Right cardiac atrium (tissue), 5 donors: ENCODE results near the gene ZNF213. TPM values are rescaled to one million over a fixed set of nuclear protein-coding genes. Genes with fewer than 3 reads are reported as not detected.
"Not testable (repeated sequence)": the region's sequence is repeated elsewhere in the genome, so short reads cannot be mapped to it uniquely, and the experiment has no call there.

Source experiments
- ATAC-seq, 2 donors: fragments of 200-7000 bp; cut with Tn5 transposase; one replicate each; pipeline versions ENCODE4 v1.8.0 to v1.9.1; 2020; ENCODE audit warnings: moderate library complexity in 2 of 2, mild to moderate bottlenecking in 1 of 2
- DNase-seq, 3 donors: peaks; one replicate each; pipeline ENCODE4 v3.0.0-alpha.2; 2020
- H3K27ac ChIP-seq: one replicate; pipeline ENCODE4 v1.5.1; 2013; ENCODE audit warnings: mild to moderate bottlenecking, low read length, control low read depth, moderate library complexity
- H3K27me3 ChIP-seq: one replicate; pipeline ENCODE4 v1.6.1; 2013; ENCODE audit not compliant: control insufficient read depth, insufficient read depth
- H3K4me1 ChIP-seq: one replicate; pipeline ENCODE4 v1.6.1; 2013; ENCODE audit warnings: low read length; ENCODE audit not compliant: control insufficient read depth, insufficient read depth
- H3K4me3 ChIP-seq: one replicate; pipeline ENCODE4 v1.5.1; 2013; ENCODE audit warnings: low read length, control low read depth
- H3K9me3 ChIP-seq: one replicate; pipeline ENCODE4 v1.6.1; 2013; ENCODE audit warnings: low read length; ENCODE audit not compliant: control insufficient read depth
- WGBS: extraction: QIAGEN DNeasy Blood & Tissue Kit; methylation state at CpG from one replicate; pipeline ENCODE4 v1.1.7; 2013; 5-methylcytosine and 5-hydroxymethylcytosine counted together
- intact Hi-C, 4 donors: fragments of 100-400 bp; cut with DNase I; formaldehyde crosslinking; loops; one replicate each; pipeline versions ENCODE4 v1.11.0 to v1.14.0; 2022 to 2023
- polyA plus RNA-seq: library from polyadenylated mRNA; stranded (reverse); fragments of 200-250 nt; gene quantifications from one replicate; pipeline ENCODE4 v1.2.3, GENCODE V29; 2013
- total RNA-seq, 4 donors: library from RNA; stranded (reverse); fragmentation: NEBNext Ultra II Directional; extraction: Animal tissue kit (Norgen Biotek cat#: 25700); gene quantifications; one replicate each; pipeline ENCODE4 v1.2.1, GENCODE V29; 2021
- donor health status: healthy with polysubstance abuse.
- donor health status: DM: no; HTN: yes; CAD: no.
- donor health status: DM: no; HTN: no; CAD: no.
- donor health status: DM: no; HTN: yes; CAD: no; lungs with severe emphysema.
- donor health status: DM: yes; HTN: yes; CAD: no.

ZNF213 gene
- total and polyA plus RNA-seq, 5 donors: 6.2 to 8.7 (median 7.2) TPM

DNA sequence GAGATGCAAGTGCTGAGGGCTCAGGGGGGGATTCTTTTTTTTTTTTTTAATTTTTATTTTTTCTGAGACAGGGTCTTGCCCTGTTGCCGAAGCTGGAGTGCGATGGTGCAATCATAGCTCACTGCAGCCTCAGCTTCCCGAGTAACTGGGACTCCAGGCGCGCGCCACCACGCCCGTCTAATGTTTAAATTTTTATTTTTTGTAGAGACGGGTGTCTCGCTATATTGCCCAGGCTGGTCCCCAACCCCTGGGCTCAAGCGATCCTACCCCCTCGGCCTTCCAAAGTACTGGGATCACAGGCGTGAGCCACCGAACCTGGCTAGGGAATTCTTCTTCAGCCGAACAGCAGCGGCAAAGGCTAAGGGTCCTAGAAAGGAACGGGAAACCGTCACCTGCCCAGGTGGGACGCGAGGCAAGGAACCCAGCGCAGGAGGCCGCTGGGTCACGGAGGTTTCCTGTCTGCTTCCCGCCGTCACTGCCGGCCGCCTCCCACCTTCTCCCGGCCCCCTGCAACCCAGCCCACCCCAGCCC lies 39.9 kb downstream of the ZNF213 start:
- no peak overlapping the region for H3K27ac ChIP-seq
- DNase-seq (no peak), ATAC-seq (no peak)
- H3K27me3 ChIP-seq: no peaks in the 10 kb centered on the region
- 27% methylated on average over 28 of the region's 28 CpGs for WGBS
- H3K9me3 ChIP-seq: no peaks in the 10 kb centered on the region
- no peak overlapping the region for H3K4me3 ChIP-seq
- no peaks in the 10 kb centered on the region for H3K4me1 ChIP-seq
- intact Hi-C loops: no loop called here

- intact Hi-C loops: no loop called here
- Histone ChIP-seq H3K27me3 (no peaks in the 10 kb centered on the region), H3K27ac (no peak overlapping the region), H3K9me3 (no peaks in the 10 kb centered on the region), H3K4me3 (no peak overlapping the region), H3K4me1 (no peaks in the 10 kb centered on the region)
- ATAC-seq (no peak), DNase-seq (no peak)
- 14% methylated on average over 39 of the region's 39 CpGs for WGBS
Measured at GRCh38 chr16:3175157-3176093, 40.6 kb downstream of the ZNF213 start.

DNA sequence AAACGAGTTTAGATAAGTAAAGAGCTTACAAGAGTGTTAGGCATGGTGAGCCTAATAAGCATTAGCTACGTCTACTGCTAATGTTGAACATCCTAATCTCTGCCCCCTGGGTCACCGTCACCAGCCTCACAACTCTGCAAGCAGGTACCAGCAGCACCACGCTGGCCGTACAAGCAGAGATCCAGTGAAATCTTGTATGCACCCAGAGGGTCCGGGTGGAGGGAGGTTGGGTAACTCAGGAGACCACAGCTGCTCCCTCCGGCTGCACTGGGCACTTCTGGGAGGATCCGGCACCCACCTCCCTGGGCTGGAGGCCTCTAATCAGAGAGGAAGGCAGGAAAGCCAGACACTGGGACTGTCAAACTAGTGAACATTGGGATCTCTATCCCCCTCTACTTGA lies 44.8 kb downstream of the ZNF213 start:
- H3K4me1 ChIP-seq: no peaks in the 10 kb centered on the region
- 69% methylated on average over 8 of the region's 8 CpGs for WGBS
- no peaks in the 10 kb centered on the region for H3K9me3 ChIP-seq
- ATAC-seq: no peak
- no peak overlapping the region for H3K4me3 ChIP-seq
- H3K27me3 ChIP-seq: no peaks in the 10 kb centered on the region
- no peak for DNase-seq
- intact Hi-C loops: no loop called here
- H3K27ac ChIP-seq: no peak overlapping the region

DNA sequence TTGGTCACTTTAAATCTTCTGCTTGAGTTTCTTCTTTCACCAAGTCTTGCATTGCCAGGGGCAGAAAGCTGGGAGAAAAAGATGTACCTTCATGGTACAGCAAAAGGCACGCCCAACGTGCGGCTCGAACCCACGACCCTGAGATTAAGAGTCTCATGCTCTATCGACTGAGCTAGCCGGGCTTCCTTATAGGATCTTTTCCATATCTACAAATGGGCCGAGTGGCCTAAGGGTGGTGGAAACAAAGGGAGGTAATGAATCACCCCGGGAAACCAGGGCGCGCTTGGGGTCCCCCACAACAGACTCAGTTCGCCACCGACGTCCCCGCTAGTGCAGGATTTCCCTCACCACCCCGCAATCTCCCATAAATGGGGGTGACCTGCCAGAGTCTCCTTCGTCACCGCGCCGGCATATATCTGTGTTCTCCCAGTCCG lies 45.6 kb downstream of the ZNF213 start:
- Histone ChIP-seq H3K27ac (no peak overlapping the region), H3K9me3 (no peaks in the 10 kb centered on the region), H3K4me1 (no peaks in the 10 kb centered on the region), H3K27me3 (no peaks in the 10 kb centered on the region), H3K4me3 (no peak overlapping the region)
- intact Hi-C loops: no loop called here
- no peak for ATAC-seq
- DNase-seq: no peak
- 41% methylated on average over 21 of the region's 21 CpGs for WGBS

GRCh38 chr16:3182293-3182607 lies 47.4 kb downstream of the ZNF213 start:
- intact Hi-C loops: not testable (repeated sequence)
- WGBS: 40% methylated on average over 8 of the region's 8 CpGs

DNA sequence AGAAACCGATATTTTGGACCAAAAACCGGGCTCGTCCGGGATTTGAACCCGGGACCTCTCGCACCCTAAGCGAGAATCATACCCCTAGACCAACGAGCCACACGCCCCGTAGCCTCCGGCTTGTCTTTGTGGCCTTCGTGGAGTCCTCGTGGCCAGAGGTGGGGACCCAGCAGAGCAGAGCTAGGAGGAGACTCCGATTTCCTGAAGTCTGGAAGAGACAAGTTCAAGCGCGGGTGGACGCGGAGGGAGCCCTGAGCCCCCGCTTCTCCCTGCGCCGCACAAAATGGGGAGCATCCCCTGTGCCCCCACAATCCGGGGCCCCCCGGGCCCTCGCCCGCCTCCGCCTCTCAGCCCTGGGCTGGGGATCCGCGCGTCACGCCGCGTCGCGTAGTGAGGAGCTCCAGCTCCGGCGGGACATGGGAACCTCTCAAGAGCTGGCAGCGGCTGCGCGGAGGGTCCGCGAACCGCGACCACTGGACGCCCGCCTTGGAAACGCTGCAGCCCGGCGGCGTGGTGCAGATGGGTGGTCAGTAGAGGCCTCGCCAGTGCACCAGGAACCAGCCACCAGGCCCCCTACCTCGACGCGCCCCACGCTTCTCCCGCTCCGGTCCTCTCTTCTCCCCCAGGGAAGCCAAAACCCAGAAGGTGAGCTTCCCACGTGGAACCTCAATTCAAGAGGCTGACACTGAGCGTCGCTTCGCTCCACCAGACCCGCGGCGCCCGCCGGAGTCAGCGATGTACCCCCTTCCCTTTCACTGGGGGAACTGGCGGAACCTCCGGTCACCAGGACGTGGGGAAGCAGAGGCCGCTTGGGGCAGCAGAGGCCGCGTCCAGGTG lies 48.0 kb downstream of the ZNF213 start:
- Histone ChIP-seq H3K27me3 (no peaks in the 10 kb centered on the region), H3K27ac (no peak overlapping the region), H3K9me3 (no peaks in the 10 kb centered on the region), H3K4me1 (no peaks in the 10 kb centered on the region), H3K4me3 (no peak overlapping the region)
- 1% methylated on average over 72 of the region's 72 CpGs for WGBS
- ATAC-seq (peak; percentile 47 to 52), DNase-seq (peak in 2 of 3 donors; percentile 64 to 65)
- intact Hi-C loops: no loop called here

More at GRCh38 chr16:3182293-3182607, 47.4 kb downstream of the ZNF213 start:
- DNase-seq, ATAC-seq, H3K4me3 ChIP-seq, H3K27ac ChIP-seq, H3K4me1 ChIP-seq, H3K27me3 ChIP-seq, H3K9me3 ChIP-seq: not testable (repeated sequence)

DNA sequence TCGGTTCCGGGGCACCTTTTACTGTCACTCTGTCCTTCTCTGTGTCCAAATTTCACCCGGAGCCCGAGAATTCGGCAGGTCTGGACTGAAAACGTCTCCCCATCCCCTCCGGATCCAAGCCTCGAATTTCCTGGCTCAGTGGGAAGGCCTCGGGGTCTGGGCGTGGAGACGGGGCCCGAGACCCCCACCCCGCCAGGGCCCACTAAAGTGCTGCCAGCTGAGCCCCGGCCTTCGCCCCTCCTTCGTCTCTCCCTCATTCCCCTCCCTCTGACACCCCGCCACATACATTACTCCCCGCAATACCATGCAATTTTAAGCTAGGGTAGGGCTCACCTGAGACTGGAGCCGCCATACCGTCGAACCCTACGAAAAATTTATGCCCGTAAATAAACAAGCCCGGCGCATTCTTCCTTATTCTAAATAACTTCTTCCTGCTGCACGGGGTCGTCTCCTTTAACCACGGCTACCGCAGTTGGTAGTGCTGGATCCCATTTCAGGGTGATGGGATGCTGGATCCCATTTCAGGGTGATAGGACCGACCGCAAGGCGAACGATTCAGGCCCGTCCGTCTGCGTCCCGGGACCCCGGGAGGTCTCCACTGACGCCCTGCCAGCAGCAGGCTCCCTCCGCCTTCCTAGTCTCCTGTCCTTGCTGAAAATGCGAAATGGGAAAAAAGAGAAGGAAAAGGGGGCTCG lies 48.8 kb downstream of the ZNF213 start:
- Histone ChIP-seq H3K4me1 (no peaks in the 10 kb centered on the region), H3K9me3 (no peaks in the 10 kb centered on the region), H3K27ac (no peak overlapping the region), H3K27me3 (no peaks in the 10 kb centered on the region), H3K4me3 (no peak overlapping the region)
- intact Hi-C loops: no loop called here
- 4% methylated on average over 42 of the region's 42 CpGs for WGBS
- DNase-seq (no peak), ATAC-seq (no peak)

DNA sequence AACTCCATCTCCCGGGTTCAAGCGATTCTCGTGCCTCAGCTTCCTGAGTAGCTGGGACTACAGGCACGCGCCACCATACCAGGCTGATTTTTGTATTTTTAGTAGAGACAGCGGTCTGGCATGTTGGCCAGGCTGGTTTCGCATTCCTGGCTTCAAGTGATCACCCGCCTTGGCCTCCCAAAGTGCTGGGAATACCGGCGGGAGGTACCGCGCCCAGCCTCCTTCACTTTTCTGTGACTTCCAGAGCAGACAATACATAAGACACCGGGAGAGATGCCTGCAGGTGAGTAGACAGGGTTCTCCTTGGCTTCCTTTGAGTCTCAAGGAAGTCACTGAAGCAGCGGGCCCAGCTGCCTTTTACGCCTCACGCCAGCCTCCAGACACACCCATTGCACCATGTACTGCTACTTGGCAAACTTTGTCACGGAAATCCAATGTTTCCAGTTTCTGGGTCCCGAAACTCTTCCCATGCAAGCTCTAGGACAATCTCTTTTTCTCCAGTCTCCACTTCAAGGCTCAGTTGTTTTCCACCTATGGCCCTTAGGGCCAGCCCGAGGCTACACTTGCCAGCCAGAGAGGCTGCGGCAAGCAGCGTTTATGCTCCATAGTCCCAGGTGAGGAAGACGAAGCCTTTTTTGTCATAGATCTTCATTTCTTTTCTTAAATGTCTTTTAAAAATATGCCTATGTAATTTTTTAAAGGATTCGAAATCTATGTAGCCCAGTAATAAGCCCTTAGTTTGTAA lies 52.3 kb downstream of the ZNF213 start:
- Histone ChIP-seq H3K4me1 (no peaks in the 10 kb centered on the region), H3K27me3 (no peaks in the 10 kb centered on the region)

GRCh38 chr16:3187798-3188674 lies 53.2 kb downstream of the ZNF213 start, which contains the start of gene OR1F1:
Gene OR1F1 (plus strand): TSS chr16:3188204.
- peak within 1 kb of the TSS; percentile 2 for H3K4me3 ChIP-seq
- ATAC-seq: peak in 1 of 2 donors; percentile 18
- H3K4me1 ChIP-seq: no peaks in the 10 kb centered on the region

More for the DNA sequence above, 52.3 kb downstream of the ZNF213 start:
- 80% methylated on average over 23 of the region's 23 CpGs for WGBS
- Histone ChIP-seq H3K9me3 (no peaks in the 10 kb centered on the region), H3K27ac (no peak overlapping the region), H3K4me3 (no peak overlapping the region)
- intact Hi-C loops: no loop called here
- DNase-seq (no peak), ATAC-seq (no peak)

DNA sequence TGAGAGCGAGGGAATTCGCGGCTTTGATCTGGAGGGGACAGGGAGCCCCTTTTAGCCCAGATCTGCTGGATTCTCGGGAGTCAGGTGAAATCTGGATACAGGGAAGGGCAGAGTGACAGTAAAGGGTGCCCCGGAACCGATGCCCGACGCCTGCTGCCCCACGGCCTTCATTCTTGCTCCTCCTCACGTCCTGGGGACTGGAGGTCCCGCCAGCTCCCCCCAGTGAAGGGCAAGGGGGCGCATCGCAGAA lies 53.8 kb downstream of the ZNF213 start:
- Histone ChIP-seq H3K9me3 (no peaks in the 10 kb centered on the region), H3K27ac (no peak overlapping the region), H3K27me3 (no peaks in the 10 kb centered on the region), H3K4me3 (peak overlapping the region; percentile 2), H3K4me1 (no peaks in the 10 kb centered on the region)
- no peak for ATAC-seq
- no peak for DNase-seq
- intact Hi-C loops: no loop called here
- under 1% methylated on average over 13 of the region's 13 CpGs for WGBS

More at GRCh38 chr16:3187798-3188674, 53.2 kb downstream of the ZNF213 start, which contains the start of gene OR1F1:
- WGBS: 2% methylated on average over 51 of the region's 51 CpGs
- H3K27ac ChIP-seq: no peak within 1 kb of the TSS
- no peak for DNase-seq
- no peaks in the 10 kb centered on the region for H3K9me3 ChIP-seq
- no peaks in the 10 kb centered on the region for H3K27me3 ChIP-seq
- intact Hi-C loops: no loop called here
